ENCODE results near the gene LMF2. TPM values are rescaled to one million over a fixed set of nuclear protein-coding genes. Genes with fewer than 3 reads are reported as not detected.

LMF2 gene
- polyA plus RNA-seq, 1 donor (not counting 4 experiments of a cell fraction or from before 2014, with no cell fraction given), result 13.2 TPM

GRCh38 chr22:50470491-50470890 is 37.0 kb downstream of the LMF2 start:
- Histone ChIP-seq H3K4me1 (ENCODE audit: control insufficient read depth, extremely low read depth, insufficient read depth, low read length) (peaks cover 54% of the 10 kb centered on the region), H4K20me1 (ENCODE audit: control insufficient read depth, extremely low read depth, insufficient read depth, low read length) (peaks cover 41% of the 10 kb centered on the region), H2AFZ (ENCODE audit: control insufficient read depth, low read length) (no peak overlapping the region), H3K9me1 (ENCODE audit: control insufficient read depth, extremely low read depth, insufficient read depth, low read length) (peaks cover 17% of the 10 kb centered on the region), H3K27me3 (ENCODE audit: control insufficient read depth, extremely low read depth, insufficient read depth, low read length) (no peaks in the 10 kb centered on the region), H3K4me2 (ENCODE audit: control insufficient read depth, extremely low read depth, insufficient read depth, low read depth, low read length) (peak overlapping the region; percentile 64), H3K9me3 (ENCODE audit: control insufficient read depth, low read depth, low read length) (no peaks in the 10 kb centered on the region), H3K27ac (ENCODE audit: control insufficient read depth, insufficient read depth, low read length) (no peak overlapping the region), H3K4me3 (ENCODE audit: control insufficient read depth in 2 of 3, extremely low read depth in 1 of 3, insufficient read depth in 2 of 3, low read depth in 1 of 3, low read length in 3 of 3) (peak overlapping the region in 1 of 3 experiments; percentile 18), H3K36me3 (ENCODE audit: control insufficient read depth in 2 of 2, extremely low read depth in 1 of 2, insufficient read depth in 2 of 2, low read length in 2 of 2) (peaks cover 17 to 31% of the 10 kb centered on the region in 2 experiments), H3K79me2 (ENCODE audit: control insufficient read depth, insufficient read depth, low read length) (peaks cover 59% of the 10 kb centered on the region), H3K9ac (ENCODE audit: control insufficient read depth, extremely low read depth, insufficient read depth, low read length) (peak overlapping the region; percentile 8)
- DNase-seq (ENCODE audit: low read depth, low spot score) (no peak), FAIRE-seq (no peak)
- TF ChIP-seq CTCF (optimal IDR thresholded peaks at IDR 0.05 in 1 of 3, IDR thresholded peaks at IDR 0.05 in 1 of 3, conservative IDR thresholded peaks at IDR 0.05 in 1 of 3; ENCODE audit: extremely low read depth in 1 of 3, insufficient read depth in 2 of 3, low read length in 3 of 3) (no peak), EZH2 (IDR thresholded peaks at IDR 0.05; ENCODE audit: low read length) (no peak)
- dilution Hi-C loops (cut with MboI; ENCODE audit: extremely low pct_ligation_motif_present, low sequenced_read_pairs), result no loop called here

GRCh38 chr22:50469377-50470305 is 37.9 kb downstream of the LMF2 start:
- Histone ChIP-seq H3K27ac (ENCODE audit: control insufficient read depth, insufficient read depth, low read length) (peak overlapping the region; percentile 38), H3K27me3 (ENCODE audit: control insufficient read depth, extremely low read depth, insufficient read depth, low read length) (no peaks in the 10 kb centered on the region), H3K9me3 (ENCODE audit: control insufficient read depth, low read depth, low read length) (no peaks in the 10 kb centered on the region), H3K9ac (ENCODE audit: control insufficient read depth, extremely low read depth, insufficient read depth, low read length) (peak overlapping the region; percentile 8), H3K79me2 (ENCODE audit: control insufficient read depth, insufficient read depth, low read length) (peaks cover 58% of the 10 kb centered on the region), H3K4me2 (ENCODE audit: control insufficient read depth, extremely low read depth, insufficient read depth, low read depth, low read length) (peak overlapping the region; percentile 64), H3K4me3 (ENCODE audit: control insufficient read depth in 2 of 3, extremely low read depth in 1 of 3, insufficient read depth in 2 of 3, low read depth in 1 of 3, low read length in 3 of 3) (peak overlapping the region in 1 of 3 experiments; percentile 18), H2AFZ (ENCODE audit: control insufficient read depth, low read length) (no peak overlapping the region), H3K9me1 (ENCODE audit: control insufficient read depth, extremely low read depth, insufficient read depth, low read length) (peaks cover 17% of the 10 kb centered on the region), H3K4me1 (ENCODE audit: control insufficient read depth, extremely low read depth, insufficient read depth, low read length) (peaks cover 49% of the 10 kb centered on the region), H4K20me1 (ENCODE audit: control insufficient read depth, extremely low read depth, insufficient read depth, low read length) (peaks cover 41% of the 10 kb centered on the region), H3K36me3 (ENCODE audit: control insufficient read depth in 2 of 2, extremely low read depth in 1 of 2, insufficient read depth in 2 of 2, low read length in 2 of 2) (peaks cover 21 to 40% of the 10 kb centered on the region in 2 experiments)
- peak; percentile 83 for DNase-seq (ENCODE audit: low read depth, low spot score)
- dilution Hi-C loops (cut with MboI; ENCODE audit: extremely low pct_ligation_motif_present, low sequenced_read_pairs), result no loop called here
- peak; percentile 53 for FAIRE-seq
- no peak for TF ChIP-seq CTCF (optimal IDR thresholded peaks at IDR 0.05 in 1 of 3, IDR thresholded peaks at IDR 0.05 in 1 of 3, conservative IDR thresholded peaks at IDR 0.05 in 1 of 3; ENCODE audit: extremely low read depth in 1 of 3, insufficient read depth in 2 of 3, low read length in 3 of 3)
- TF ChIP-seq EZH2 (IDR thresholded peaks at IDR 0.05; ENCODE audit: low read length), result no peak

Measured in keratinocyte (primary cell).